ENCODE measurements around the gene PLAA. TPM values are rescaled to one million over a fixed set of nuclear protein-coding genes. Genes with fewer than 3 reads are reported as not detected.
A peak's percentile ranks its signal among the peaks of the same experiment; 100 is the strongest.

PLAA gene
- total and polyA plus RNA-seq, 10 of the 15 experiments (the other 5 are each of a cell fraction or from before 2014, with no cell fraction given), result 5.6 to 42.4 (median 34.1) TPM

DNA sequence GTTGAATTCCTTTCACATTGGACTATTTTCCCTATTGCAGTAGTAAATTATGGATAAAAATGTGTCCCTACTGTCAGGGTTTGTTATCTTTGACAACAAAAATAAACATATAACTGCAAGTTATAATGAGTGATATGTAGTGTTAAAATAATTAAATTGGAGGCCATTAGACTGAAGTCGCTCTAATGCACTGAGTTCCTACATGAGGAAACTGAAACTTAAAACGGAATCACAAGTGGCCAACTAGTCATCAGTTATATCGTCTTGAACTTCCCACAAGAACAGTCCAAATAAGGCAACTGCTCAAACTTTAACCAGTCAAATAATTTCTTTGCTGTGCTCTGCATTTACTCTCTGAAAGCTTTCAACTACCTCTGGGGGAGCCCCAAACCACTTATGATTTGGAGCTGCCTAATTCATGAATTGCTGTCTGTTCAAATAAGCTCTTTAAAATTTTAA lies 7.0 kb upstream of the PLAA start:
- no peak overlapping the region for H3K4me2 ChIP-seq (ENCODE audit: control insufficient read depth, insufficient read depth)
- FAIRE-seq (no peak), ATAC-seq (peak; percentile 71), DNase-seq (ENCODE audit: low read depth, low spot score) (no peak)
- no peak overlapping the region for H3K4me3 ChIP-seq
- no peaks in the 10 kb centered on the region for H3K36me3 ChIP-seq (ENCODE audit: control insufficient read depth in 2 of 2, insufficient read depth in 2 of 2, low read length in 1 of 2)
- ChIA-PET CTCF (interaction anchor here (1.0 to 1.4 kb wide), 3 partner anchors 12 to 22 kb away, joined by 3 to 5 read pairs (median 5); no protein-coding TSS in a partner anchor), RAD21 (ENCODE audit: unreplicated experiment) (interaction anchor here (1.4 kb wide), 1 partner anchor 12 kb away, joined by 6 read pairs; no protein-coding TSS in a partner anchor), POLR2A (interaction anchor here (2.9 kb wide), 2 partner anchors 12 to 62 kb away, joined by 20 read pairs; partner anchors contain the start of gene CAAP1), SMC1A (ENCODE audit: uncharacterized antibody, unreplicated experiment) (interaction anchor here (1.3 to 3.2 kb wide), 5 partner anchors 10 to 66 kb away, joined by 4 to 24 read pairs (median 4); no protein-coding TSS in a partner anchor)
- H3K9me3 ChIP-seq (replicated peaks; ENCODE audit: control insufficient read depth, insufficient read depth, low read length), result no peaks in the 10 kb centered on the region
- no peaks in the 10 kb centered on the region for H3K4me1 ChIP-seq (ENCODE audit: control insufficient read depth, insufficient read depth, low read length)
- peak overlapping the region; percentile 40; the same call in 1 of the 2 replicates for H3K27ac ChIP-seq (ENCODE audit: control insufficient read depth, insufficient read depth)
- in situ Hi-C loops (cut with MboI), result no loop called here
- BruUV-seq (replicated peaks), result no TSS peak
- no peak overlapping the region for H2AFZ ChIP-seq (ENCODE audit: control insufficient read depth, low read depth, low read length)
- H4K20me1 ChIP-seq (ENCODE audit: control insufficient read depth, insufficient read depth), result no peaks in the 10 kb centered on the region
- H3K9ac ChIP-seq (ENCODE audit: control insufficient read depth, insufficient read depth, low read length), result no peak overlapping the region
- intact Hi-C loops (cut with micrococcal nuclease; ENCODE audit: unreplicated experiment), result no loop called here
- H3K27me3 ChIP-seq (replicated peaks in 1 of 2; ENCODE audit: control insufficient read depth in 2 of 2, insufficient read depth in 2 of 2, low read length in 1 of 2), result no peaks in the 10 kb centered on the region
- peaks cover 2% of the 10 kb centered on the region for H3K79me2 ChIP-seq (ENCODE audit: control insufficient read depth, insufficient read depth, low read length)
- 19% methylated on average over 3 of the region's 3 CpGs for WGBS (ENCODE audit: insufficient coverage, insufficient replicate concordance, low lambda C conversion rate, missing lambda C conversion rate)
- TF ChIP-seq STAT3 (IDR thresholded peaks at IDR 0.05; ENCODE audit: low read depth, low read length) (no peak), SRF (IDR thresholded peaks at IDR 0.05; ENCODE audit: low read depth in 2 of 2, low read length in 2 of 2) (peak in 1 of 2 experiments; percentile 68; a peak in 1 of 4 replicates), MTA2 (IDR thresholded peaks at IDR 0.05; ENCODE audit: low read depth) (peak; percentile 15; the same call in 1 of the 2 replicates), SREBF2 (IDR thresholded peaks at IDR 0.05; ENCODE audit: low read length) (no peak), EED (IDR thresholded peaks at IDR 0.05; ENCODE audit: low read depth) (no peak), TAF1 (IDR thresholded peaks at IDR 0.05; ENCODE audit: borderline replicate concordance, low read depth, low read length) (no peak), SPI1 (IDR thresholded peaks at IDR 0.05; ENCODE audit: borderline replicate concordance, insufficient read depth, low read depth, low read length) (no peak), ATF2 (IDR thresholded peaks at IDR 0.05; ENCODE audit: low read length) (no peak), ASH2L (IDR thresholded peaks at IDR 0.05; ENCODE audit: borderline replicate concordance, low read depth) (no peak), RUNX3 (IDR thresholded peaks at IDR 0.05; ENCODE audit: low read length) (no peak), BRCA1 (IDR thresholded peaks at IDR 0.05; ENCODE audit: low read depth, low read length) (no peak), ATF3 (IDR thresholded peaks at IDR 0.05; ENCODE audit: borderline replicate concordance, extremely low read depth, low read depth, low read length) (no peak), ATF7 (IDR thresholded peaks at IDR 0.05; ENCODE audit: low read depth) (no peak; the same call in 1 of the 2 replicates), MLLT1 (IDR thresholded peaks at IDR 0.05) (0 out of 2 replicates have a peak, but pooled peaks have one; percentile 18)
- TF ChIP-seq, protein P1, sequence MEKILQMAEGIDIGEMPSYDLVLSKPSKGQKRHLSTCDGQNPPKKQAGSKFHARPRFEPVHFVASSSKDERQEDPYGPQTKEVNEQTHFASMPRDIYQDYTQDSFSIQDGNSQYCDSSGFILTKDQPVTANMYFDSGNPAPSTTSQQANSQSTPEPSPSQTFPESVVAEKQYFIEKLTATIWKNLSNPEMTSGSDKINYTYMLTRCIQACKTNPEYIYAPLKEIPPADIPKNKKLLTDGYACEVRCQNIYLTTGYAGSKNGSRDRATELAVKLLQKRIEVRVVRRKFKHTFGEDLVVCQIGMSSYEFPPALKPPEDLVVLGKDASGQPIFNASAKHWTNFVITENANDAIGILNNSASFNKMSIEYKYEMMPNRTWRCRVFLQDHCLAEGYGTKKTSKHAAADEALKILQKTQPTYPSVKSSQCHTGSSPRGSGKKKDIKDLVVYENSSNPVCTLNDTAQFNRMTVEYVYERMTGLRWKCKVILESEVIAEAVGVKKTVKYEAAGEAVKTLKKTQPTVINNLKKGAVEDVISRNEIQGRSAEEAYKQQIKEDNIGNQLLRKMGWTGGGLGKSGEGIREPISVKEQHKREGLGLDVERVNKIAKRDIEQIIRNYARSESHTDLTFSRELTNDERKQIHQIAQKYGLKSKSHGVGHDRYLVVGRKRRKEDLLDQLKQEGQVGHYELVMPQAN (conservative IDR thresholded peaks at IDR 0.05), result no peak
- TF ChIP-seq, protein P2, sequence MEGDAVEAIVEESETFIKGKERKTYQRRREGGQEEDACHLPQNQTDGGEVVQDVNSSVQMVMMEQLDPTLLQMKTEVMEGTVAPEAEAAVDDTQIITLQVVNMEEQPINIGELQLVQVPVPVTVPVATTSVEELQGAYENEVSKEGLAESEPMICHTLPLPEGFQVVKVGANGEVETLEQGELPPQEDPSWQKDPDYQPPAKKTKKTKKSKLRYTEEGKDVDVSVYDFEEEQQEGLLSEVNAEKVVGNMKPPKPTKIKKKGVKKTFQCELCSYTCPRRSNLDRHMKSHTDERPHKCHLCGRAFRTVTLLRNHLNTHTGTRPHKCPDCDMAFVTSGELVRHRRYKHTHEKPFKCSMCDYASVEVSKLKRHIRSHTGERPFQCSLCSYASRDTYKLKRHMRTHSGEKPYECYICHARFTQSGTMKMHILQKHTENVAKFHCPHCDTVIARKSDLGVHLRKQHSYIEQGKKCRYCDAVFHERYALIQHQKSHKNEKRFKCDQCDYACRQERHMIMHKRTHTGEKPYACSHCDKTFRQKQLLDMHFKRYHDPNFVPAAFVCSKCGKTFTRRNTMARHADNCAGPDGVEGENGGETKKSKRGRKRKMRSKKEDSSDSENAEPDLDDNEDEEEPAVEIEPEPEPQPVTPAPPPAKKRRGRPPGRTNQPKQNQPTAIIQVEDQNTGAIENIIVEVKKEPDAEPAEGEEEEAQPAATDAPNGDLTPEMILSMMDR (IDR thresholded peaks at IDR 0.05 in 2 of 3, conservative IDR thresholded peaks at IDR 0.05 in 1 of 3; ENCODE audit: control insufficient read depth in 2 of 3, extremely low read depth in 1 of 3, insufficient read depth in 1 of 3, low read depth in 3 of 3, low read length in 3 of 3), result 0 out of 6 replicates have a peak, but pooled peaks of 1 of the 3 experiments have one; percentile 15
